ENCODE measurements around the gene ADAMTS14. TPM values are rescaled to one million over a fixed set of nuclear protein-coding genes. Genes with fewer than 3 reads are reported as not detected.

The ADAMTS14 gene
- total RNA-seq, 1 experiment from 2014 or later, result 2.1 TPM

- TF ChIP-seq ATF2 (CRISPR knock-in tag; IDR thresholded peaks at IDR 0.05; ENCODE audit: borderline replicate concordance, low read depth) (no peak), SOX15 (CRISPR knock-in tag; IDR thresholded peaks at IDR 0.05) (no peak), FOXP4 (CRISPR knock-in tag; IDR thresholded peaks at IDR 0.05) (no peak), MXD4 (CRISPR knock-in tag; IDR thresholded peaks at IDR 0.05; ENCODE audit: borderline replicate concordance) (no peak), ZNF138 (CRISPR knock-in tag; conservative IDR thresholded peaks at IDR 0.05) (no peak), ZNF281 (CRISPR knock-in tag; IDR thresholded peaks at IDR 0.05) (no peak), ZNF532 (CRISPR knock-in tag; IDR thresholded peaks at IDR 0.05; ENCODE audit: borderline replicate concordance) (no peak), ZNF219 (CRISPR knock-in tag; IDR thresholded peaks at IDR 0.05; ENCODE audit: borderline replicate concordance) (no peak), RELA (CRISPR knock-in tag; IDR thresholded peaks at IDR 0.05; ENCODE audit: borderline replicate concordance) (no peak), JAZF1 (CRISPR knock-in tag; IDR thresholded peaks at IDR 0.05) (no peak)
These were observed 99.2 kb downstream of the ADAMTS14 start (continued) for GRCh38 chr10:70771311-70772194.

GRCh38 chr10:70772627-70773026 lies 100.3 kb downstream of the ADAMTS14 start:
- ChIA-PET POLR2A (no interaction called here), CTCF (no interaction called here)
- DNase-seq (ENCODE audit: low spot score) (no peak), ATAC-seq (no peak)
- Mint-ChIP-seq H3K9me3 (peaks cover 8% of the 10 kb centered on the region; the same call in 1 of the 2 replicates), H3K27me3 (ENCODE audit: low read depth) (no peaks in the 10 kb centered on the region; the same call in 1 of the 2 replicates), H3K4me1 (no peaks in the 10 kb centered on the region), H3K27ac (no peak overlapping the region), H3K4me3 (no peak overlapping the region), H3K36me3 (no peaks in the 10 kb centered on the region)
- TF ChIP-seq NR1H2 (CRISPR knock-in tag; IDR thresholded peaks at IDR 0.05), result no peak
- no peak for TF ChIP-seq HMGA2 (CRISPR knock-in tag; IDR thresholded peaks at IDR 0.05)
- TF ChIP-seq AR (CRISPR knock-in tag; IDR thresholded peaks at IDR 0.05), result no peak
- TF ChIP-seq ZNF425 (CRISPR knock-in tag; conservative IDR thresholded peaks at IDR 0.05), result no peak
- TF ChIP-seq TEAD1 (CRISPR knock-in tag; IDR thresholded peaks at IDR 0.05), result no peak

All from WTC11 (cell line).